HG03139 (cell line): ENCODE data around the gene UQCC5.

Experiments
- ATAC-seq: cut with Tn5 transposase; IDR thresholded peaks from one replicate; pipeline ENCODE4 v1.9.1; 2021; ENCODE audit not compliant: unreplicated experiment

UQCC5 gene

DNA sequence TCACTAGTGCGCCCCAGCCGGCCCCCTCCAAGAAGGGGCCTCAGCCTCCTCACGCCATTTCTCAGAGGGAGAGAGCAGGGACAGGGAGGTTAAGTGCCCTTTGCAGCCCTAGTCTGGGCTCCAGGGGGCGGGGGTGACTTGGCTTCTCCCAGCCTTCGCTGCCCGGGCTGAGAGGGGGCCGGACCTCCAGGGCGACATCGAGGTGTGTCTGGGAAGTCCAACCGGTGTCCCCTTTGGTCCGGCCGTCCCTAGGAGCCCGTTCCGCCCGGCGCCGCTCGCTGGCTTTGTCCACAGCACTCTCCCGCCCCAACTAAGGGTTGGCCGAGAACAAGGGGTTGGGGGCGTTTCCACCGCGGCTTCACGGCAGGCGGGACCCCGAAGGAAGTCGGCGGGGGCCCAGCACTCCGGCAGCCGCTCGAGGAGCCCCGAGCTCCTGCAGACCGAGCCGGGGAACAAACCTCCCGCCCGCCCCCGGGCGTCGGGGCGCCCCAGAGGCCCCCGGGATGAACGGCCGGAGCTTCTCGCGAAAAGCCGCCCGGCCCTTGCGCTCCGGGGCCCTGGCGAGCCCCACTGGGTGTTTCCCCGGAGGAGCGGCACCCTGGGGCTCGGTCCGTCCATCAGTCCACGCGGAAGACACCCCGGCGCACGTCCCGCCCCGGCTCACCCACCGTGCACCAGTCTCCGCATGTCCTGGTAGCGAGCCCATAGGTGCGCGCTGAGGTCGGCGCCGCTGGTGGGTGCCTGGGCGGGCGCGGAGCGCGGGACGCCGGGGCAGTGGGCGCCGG, 3.4 kb upstream of the UQCC5 start:
- no peak for ATAC-seq

DNA sequence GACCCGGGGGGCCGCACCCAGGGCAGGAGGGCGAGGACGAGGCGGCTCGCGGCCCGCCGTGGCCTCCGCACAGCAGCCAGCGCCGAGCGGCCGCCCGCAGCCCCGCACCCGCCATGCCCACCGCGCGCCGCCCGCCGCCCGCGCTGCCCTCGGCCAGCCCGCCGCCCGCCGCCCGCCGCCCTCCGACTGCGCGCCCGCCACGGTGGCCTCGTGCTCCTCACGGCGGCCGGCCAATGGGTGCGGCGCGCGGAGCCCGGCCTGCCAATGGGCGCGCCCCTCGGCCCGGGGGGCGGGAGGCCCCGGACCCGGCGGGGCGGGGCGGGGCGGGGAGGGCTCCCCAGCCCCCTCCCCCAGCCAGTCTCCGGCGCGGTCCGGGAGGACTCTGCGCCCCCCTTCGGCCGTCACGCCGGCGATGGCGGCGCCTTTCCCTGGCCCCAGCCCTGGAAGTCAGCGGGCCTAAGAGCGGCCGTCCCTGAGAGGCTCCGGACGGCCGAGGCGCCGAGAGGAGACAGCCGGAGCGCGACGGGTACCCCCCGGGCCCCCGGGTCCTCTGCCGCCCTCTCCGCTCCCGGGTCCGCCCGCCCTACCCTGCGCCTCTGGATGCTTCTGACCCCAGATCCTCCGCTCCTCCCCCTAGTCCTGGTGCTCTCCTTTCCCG, 2.7 kb upstream of the UQCC5 start, which contains the start of gene NT5DC2:
NT5DC2 (minus strand) TSS at position 235 of the 658 bp plus-strand sequence; CDS start at position 115, 120 bp downstream.
- ATAC-seq, result no peak

DNA sequence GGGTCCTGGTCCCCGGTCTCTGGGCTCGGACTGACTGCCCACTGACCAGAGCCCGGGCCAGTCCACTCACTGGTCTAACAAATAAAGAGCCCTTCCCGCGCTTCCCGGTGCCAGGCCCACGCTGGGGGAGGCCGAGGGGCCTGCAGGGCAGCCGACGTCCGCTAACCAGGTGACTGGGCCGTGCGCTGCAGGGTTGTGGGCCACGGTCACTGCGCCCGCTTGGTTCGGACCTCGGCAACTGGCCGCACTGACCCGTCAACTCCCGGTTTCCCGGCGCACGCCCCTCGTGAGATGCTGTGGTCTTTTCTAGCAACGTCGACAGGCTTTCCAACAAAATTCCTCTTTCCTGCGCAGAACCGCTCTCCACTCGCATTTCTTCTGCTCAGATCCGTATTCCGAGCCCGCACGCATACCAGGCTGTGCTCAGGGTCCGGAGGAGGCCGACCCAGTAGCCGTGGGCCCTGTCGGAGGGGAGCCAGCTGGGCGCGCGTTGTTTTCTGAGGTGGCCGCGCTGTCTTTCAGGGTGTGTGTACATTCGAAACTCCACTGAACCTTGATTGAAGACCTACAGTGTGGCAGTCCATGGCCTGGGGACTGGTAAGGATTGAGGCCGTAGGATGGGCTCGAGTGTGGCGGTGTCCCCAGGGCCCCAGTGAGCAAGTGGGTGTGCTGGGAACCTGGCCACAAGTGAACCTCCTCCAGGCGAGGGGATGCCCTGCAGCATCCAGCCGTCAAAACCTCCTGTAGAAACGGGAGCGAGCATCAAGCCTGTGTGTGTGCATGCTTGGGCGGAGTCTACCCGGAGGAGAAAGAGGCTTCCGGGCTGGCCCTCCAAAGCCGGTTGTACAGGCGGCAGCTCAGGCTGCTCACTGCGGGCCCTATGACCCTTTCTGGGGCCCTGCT, 1.9 kb upstream of the UQCC5 start:
- no peak for ATAC-seq

DNA sequence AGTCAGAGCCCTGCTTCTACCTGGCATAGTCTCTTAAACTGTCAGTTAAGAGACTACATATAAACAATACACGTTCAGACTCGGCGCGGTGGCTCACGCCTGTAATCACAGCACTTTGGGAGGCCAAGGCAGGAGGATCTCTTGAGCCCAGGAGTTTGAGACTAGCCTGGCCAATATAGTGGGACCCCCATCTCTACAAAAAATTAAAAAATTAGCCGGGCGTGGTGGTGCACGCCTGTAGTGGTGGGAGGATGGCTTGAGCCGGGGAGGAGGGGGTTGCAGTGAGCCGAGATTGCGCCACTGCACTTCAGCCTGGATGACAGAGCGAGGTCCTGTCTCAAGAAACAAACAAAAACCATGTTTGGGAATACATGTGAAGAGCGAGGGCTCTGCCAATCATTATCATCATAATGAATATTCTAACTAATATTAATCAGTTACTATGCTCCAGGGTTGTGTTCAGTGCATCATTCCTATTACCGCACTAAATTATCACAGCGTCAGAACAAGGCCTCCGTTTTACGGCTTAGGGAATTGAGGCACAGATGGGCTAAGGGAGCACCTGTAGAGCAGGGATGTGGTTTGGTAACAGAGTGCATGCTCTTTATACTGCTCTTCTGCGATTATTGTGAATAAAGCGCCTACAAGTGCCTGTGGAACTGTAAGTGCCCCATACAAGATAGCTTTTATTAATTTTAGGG, 844 bp upstream of the UQCC5 start:
- ATAC-seq, result no peak

DNA sequence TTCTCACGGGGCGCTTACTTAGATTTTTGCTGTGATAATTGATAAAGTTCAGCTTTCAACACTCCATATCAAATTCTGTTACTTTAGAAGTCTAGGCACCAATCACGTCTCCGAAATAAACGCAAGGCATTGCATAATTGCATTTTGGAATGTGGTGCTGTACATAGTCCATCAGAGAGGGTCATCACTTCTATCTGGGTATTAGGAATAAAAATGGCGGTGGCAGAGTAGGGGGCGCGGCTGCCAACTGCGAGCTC, 365 bp upstream of the UQCC5 start:
- ATAC-seq, result no peak

DNA sequence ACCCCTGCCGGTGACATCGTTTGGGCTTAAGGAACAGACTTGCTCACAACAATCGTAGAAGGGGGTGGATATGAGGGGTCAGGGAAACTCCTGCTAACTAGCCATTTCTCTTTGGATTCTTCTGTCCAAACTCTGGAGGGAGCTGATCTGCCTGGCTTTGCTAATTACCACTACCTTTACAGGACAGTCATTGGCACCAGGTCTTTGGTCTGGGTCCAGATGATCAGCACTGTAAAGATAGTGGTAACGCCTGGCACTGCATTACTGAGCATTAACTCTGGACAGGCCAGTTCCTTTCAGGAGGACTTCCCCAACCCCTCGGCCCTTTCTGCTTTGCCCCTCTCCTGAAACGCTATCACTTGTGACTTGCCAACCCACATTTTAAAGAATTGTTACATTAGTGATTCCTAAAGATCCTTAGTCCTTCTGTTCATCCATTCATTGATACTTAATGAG, 788 bp downstream of the UQCC5 start:
- no peak for ATAC-seq

DNA sequence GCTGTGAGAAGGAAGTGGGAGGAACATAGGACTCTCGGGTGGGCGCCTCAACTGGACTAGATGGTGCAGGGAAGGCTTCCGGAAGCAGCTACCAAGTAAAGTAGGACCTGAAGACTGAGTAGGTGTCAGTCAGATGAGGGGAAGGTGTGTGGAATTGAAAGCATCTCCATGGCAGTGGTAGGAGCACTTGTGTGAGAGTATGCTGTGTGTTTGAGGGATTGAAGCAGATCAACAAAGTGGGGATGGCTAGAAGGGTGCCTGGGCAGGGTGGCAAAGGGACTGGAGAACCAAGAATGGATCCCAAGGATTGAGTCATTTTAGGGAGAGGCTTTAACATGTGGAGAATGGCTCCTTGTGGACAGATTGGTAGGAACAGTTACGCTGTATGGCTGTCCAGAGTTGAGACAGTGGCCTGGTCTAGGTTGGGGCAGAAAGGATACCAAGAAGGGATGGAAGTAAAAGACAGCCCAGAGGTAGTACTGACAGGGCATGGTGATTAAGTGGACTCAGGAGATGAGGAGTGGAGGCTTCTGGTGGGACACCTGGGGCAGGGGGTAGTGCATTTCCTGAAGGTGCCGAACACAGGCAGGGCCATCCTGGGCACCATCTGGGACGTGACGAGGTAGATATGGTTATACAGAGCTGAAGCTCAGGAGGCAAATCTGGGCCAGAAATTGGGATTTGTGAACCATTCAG, 1.5 kb downstream of the UQCC5 start:
- no peak for ATAC-seq

DNA sequence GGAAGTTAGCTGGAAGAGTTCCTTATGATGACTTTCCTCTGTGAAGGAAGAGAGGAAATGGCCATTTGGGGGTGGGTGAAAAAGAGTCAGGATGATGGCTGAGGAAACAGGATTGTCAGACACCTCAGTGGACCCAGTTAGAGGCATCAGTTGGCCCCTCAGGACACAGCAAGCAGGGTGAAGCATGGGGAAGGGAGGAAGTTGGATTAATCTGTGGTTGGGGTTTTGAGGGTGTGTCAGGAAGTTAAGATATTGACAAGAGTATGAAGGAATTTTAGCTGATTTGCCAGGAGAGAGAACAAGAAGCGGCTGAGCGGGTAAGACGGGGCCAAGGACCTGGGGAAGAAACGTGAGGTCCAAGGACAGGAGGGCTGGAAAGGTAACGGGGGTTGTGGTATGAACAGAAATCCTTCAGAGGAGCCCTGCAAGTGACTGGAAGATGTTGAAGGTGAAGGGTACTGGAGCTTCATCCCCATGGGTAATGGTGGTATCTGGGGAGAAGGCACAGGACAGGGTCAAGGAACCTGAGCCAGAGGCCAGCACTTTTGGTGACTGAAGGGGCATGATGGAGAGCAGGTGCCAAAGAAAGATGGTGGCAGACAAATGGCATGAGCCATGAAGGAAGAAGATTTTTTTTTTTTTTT, 2.7 kb downstream of the UQCC5 start:
- ATAC-seq, result no peak

DNA sequence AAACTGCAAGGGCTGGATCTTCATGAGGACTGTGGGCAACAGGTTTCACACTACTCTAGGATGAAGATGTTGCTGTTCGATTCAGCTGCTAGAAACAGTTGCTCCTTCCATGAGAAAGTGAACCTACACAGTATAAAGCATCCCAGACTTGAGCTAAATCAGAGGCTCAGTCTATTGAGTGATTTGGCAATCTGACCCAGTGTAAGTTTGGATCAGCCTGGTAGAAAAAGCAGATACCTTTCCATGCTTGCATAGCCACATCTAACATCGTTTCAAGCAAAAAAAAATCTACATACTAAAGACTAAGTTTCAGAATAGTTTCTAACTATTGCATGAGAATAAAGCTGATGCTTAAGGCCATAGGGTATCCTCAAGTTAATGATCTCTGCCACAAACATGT, 4.6 kb downstream of the UQCC5 start:
- no peak for ATAC-seq

DNA sequence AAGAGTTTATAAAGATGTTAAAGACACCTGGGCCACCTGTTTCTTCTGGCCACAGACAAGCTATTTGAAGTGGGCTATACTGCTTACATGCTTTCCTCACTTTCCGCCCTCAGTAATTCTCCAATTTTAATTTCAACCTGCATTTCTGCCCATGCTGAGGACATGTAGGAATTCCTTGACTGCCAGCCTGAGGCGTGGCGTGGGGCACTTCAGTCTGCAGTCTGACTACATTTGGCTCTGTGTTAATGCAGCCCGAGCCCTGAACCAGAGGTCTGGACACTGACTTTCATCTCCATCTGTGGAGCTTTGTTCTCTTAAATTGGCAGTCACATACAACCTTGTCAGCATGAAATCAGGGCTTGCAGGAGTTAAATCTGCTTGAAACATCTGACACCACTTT, 8.5 kb downstream of the UQCC5 start:
- ATAC-seq, result no peak

DNA sequence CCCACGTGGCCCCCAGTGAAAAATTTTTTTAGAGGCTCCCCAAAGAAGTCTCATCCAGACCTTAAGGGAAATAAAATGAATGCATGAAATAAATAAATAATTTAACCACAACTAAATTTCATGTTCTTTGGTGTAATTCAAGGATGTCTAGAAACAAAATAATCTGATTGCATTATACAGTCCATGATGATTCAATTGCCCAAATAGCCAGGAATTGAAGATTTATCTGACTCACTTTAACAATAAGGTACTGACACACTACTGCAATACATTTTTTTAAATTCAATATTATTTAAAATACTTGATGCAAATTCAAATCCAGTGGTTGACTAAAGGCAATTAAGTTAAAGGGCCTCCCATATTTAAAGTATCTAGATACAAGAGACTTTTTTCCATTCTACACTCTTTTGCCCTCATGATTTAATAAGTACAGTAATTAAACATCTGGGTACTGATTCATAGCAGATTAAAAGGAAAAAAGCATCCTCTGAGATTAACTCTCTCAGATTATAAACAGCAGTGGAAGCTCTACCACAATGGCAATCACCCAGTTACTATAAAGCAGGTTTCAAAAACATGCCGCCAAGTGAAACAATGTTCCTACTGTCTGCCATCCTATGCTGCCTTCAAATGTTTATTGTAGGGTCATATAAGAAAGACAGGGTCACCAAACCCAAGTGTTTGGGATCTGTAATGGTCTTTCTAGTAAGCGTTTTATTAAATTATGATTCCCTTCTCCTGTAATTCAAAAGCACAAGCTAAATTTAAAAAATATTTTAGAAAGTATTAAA, 9.9 kb downstream of the UQCC5 start:
- no peak for ATAC-seq

DNA sequence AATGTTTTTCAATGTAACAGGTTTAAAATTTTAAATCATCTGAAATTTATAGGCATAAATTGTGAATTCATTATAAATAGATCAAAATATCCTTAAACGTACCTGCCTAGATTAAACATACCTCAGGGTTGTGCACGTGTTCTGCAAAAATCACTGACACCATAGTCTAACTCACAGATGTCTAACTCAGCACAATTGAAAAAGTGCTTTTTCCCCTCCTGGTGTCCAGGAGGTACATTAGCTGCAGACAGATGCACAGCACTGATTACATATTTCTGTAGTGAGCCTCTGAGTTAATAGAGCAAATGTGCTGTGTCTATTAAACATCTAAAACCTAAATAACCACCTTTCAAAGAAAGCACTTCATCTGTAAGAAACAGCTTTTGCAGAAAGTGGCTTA, 10.7 kb downstream of the UQCC5 start:
- ATAC-seq, result no peak

DNA sequence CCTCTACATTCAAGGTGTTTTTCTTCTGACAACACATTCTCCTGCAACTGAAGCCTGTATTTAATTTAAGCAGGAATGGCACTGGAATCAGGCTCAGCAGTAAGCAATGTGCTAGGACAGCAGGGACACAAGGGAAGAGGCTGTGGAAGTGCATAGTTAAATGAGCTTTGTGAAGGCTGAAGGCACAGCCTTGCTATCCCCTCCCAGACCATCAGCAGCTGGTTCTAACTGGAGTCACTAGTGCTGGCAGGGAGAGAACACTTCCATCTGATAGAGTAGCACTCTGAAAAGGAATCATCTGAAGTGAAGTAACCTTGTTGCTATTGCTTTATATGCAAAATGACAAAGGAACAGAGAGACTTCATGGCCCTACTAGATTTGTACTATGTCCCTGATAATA, 14.7 kb downstream of the UQCC5 start:
- ATAC-seq, result no peak

DNA sequence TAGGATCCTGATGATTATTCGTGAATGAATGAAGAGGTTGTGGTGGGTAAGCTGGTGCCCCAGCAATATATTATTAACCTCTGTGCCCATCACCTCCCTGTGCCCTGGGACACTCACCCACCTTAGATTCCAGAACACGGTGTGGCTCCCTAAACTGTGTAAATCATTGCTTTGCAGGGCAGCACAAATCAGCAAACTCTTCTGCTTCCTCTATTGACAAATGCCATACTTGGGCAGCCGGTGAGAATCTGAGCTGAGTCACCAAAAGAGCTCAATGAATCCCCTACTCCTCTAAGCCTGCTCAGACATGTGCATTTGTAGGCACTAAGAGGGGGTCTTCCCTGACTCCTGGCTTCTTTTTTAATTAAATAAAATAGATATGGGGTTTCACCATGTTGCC, 15.7 kb downstream of the UQCC5 start:
- ATAC-seq, result no peak

DNA sequence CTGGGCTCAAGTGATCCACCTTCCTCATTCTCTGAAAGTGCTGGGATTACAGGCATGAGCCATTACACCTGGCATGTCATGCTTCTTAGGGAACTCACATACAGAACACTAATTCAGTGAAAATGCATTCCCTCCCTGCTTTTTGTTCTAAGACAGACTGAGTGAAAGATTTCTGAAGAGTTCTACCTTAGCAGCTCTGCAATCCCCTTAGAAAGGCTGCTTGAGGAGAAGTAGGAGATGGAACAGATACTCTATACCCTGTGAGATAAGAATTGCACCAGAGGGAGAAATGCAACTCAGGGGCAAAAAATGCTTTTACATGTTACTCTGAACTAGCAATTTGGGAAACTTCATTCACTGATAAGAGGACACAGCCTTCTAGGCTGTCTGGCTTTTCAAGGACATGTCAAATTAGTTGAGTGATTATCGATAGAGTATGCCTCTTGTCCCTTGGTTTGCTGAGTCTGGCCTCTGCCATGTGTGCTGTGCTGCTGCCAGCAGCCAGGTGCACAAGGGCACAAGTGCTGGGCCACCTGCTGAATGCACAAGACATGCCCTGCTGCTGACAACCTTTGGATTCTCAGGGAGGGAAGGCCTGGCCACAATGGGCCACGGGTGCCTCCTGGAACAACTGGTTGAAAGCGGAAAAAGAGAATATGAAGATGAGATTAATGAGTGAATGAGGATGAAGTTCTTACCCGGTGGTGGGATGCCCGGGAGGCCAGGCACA, 17.8 kb downstream of the UQCC5 start:
- no peak for ATAC-seq

DNA sequence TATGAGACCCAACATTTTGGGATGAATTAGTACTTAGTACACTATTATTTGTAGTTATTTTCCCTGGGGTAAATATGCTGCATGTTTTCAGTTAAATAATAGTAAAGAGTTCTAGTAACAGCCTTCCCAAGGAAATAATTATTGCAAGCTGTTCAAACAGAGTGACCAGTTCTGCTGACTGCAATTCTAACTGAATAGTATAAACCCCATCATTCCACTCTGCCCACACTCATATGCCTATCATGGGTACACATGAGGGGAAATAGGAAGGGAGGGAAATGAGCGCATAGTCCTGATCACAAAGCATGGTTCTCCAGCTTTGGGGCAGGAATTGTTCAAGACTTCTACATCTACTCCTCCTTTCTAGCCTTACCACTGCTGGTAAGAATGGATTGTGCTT, 18.7 kb downstream of the UQCC5 start:
- ATAC-seq, result no peak

DNA sequence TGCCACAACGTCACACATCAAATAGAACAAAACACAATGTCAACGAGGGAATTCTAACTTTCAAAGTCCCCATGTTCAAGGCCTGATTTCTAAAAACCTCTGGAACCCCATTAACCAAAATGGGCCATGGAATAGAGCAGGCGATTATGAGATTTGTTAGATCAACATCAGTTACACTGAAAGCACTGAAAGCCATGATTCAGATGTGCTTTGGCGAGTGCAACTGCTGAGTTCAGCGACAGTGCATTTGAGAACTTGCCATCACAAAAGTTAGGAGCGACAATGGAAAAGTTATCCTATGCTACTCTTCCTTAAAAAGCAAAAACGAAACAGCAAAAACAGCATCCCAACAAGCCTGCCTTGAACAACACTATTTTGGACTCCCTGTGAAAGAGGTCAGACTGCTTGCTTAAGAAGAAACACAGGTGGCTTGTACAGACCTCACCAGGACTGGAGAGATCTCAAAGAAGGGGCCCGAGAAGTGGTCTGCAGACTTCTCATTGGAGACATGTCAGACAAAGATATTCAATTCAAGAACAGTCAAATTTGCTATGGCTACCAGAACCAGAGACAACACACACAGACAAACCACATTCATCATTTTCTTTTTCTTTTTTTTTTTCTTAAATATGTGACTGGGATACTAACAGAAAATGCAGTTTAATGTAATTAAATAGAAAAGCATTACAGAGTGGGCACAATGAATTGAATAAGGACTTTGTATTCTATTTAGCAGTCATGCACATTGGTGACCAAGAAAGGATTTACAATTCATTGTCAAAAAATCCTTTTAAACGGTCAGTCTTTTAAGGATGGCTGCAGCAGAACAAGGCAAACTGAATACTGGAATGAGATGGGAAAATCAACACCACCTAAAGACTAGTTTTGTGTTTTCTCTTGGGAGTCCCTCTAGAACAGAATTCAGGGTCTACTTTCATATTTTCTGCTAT, 20.9 kb downstream of the UQCC5 start:
- ATAC-seq, result no peak

DNA sequence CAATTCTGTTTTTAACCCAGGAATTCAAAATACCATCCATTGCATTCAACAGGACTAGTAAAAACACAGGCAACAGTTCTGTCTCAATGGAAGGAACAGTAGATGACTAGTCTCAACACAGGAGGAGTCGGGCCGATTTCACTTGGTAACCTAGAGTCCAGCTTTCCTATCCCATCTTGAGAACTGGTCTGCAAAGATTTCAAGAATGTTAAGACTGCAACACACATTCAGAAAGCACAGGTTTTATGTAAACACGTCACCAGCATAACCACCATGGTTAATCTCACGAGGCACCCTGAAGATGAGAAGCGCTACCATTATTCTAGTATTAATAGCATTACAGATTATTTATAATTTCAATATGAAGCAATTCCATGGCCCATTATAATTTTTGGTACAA, 22.0 kb downstream of the UQCC5 start:
- no peak for ATAC-seq
